Lung (tissue), 12 donors: ENCODE data around the gene RXRG. TPM values are rescaled to one million over a fixed set of nuclear protein-coding genes. Genes with fewer than 3 reads are reported as not detected.

ENCODE experiments used
- ATAC-seq: fragments of 200-7000 bp; cut with Tn5 transposase; one replicate; pipeline ENCODE4 v1.9.1; 2020; ENCODE audit warnings: moderate number of reproducible peaks; ENCODE audit not compliant: insufficient read depth, low FRiP score
- DNase-seq, 3 donors: peaks; one replicate each; pipeline ENCODE4 v3.0.0-alpha.2; 2013 to 2017
- H3K27ac ChIP-seq, 2 donors: one replicate each; pipeline ENCODE4 v1.5.1; 2013; ENCODE audit warnings: mild to moderate bottlenecking in 2 of 2, moderate library complexity in 2 of 2, control low read depth in 1 of 2, inconsistent platforms in 1 of 2, low read depth in 1 of 2, low read length in 1 of 2
- H3K27me3 ChIP-seq, 3 donors: one replicate each; pipeline ENCODE4 v1.5.1; 2013; ENCODE audit warnings: low read length in 2 of 3; ENCODE audit not compliant: control insufficient read depth in 3 of 3, insufficient read depth in 3 of 3
- H3K36me3 ChIP-seq, 4 donors: one replicate each; pipeline ENCODE4 v1.5.1; 2013; ENCODE audit warnings: low read length in 4 of 4, mild to moderate bottlenecking in 1 of 4, moderate library complexity in 1 of 4; ENCODE audit not compliant: control insufficient read depth in 4 of 4, insufficient read depth in 4 of 4
- H3K4me1 ChIP-seq, 5 donors: one replicate each; pipeline ENCODE4 v1.5.1; 2013; ENCODE audit warnings: low read length in 5 of 5, mild to moderate bottlenecking in 2 of 5, moderate library complexity in 1 of 5; ENCODE audit not compliant: control insufficient read depth in 5 of 5, insufficient read depth in 5 of 5
- H3K4me3 ChIP-seq: one replicate; pipeline ENCODE4 v1.5.1; 2013; ENCODE audit warnings: mild to moderate bottlenecking, control low read depth, moderate library complexity
- H3K9ac ChIP-seq, 2 donors: one replicate each; pipeline ENCODE4 v1.5.1; 2013; ENCODE audit warnings: low read length in 2 of 2, control low read depth in 1 of 2; ENCODE audit not compliant: insufficient read depth in 1 of 2
- H3K9me3 ChIP-seq, 4 donors: one replicate each; pipeline ENCODE4 v1.5.1; 2013; ENCODE audit warnings: low read length in 3 of 4, mild to moderate bottlenecking in 1 of 4, moderate library complexity in 1 of 4; ENCODE audit not compliant: control insufficient read depth in 4 of 4, insufficient read depth in 3 of 4
- CTCF ChIP-seq: IDR thresholded peaks from 2 replicates; pipeline ENCODE4 v1.5.1; 2012; ENCODE audit warnings: mild to moderate bottlenecking; ENCODE audit errors: control extremely low read depth, extremely low read depth
- WGBS, 2 donors: extraction: QIAGEN DNeasy Blood & Tissue Kit; methylation state at CpG; one replicate each; pipeline ENCODE4 v1.1.7; 2013; 5-methylcytosine and 5-hydroxymethylcytosine counted together
- polyA plus RNA-seq, 2 donors: library from polyadenylated mRNA; stranded (reverse); fragments of 200-250 nt; gene quantifications; one replicate each; pipeline ENCODE4 v1.2.1, GENCODE V29; 2013
- total RNA-seq, 2 donors: library from RNA; depleted of rRNA in 1 of 2; stranded (reverse); fragments of >200 nt in 1 of 2; gene quantifications; one replicate each; pipeline ENCODE4 v1.2.1, GENCODE V29; 2014 to 2021
- donor health status: control.
- donor health status: control.
- donor health status: Bipolar disorder and iron deficiency.
- donor health status: healthy.
- donor health status: DM: yes; HTN: yes; CAD: no.

Gene RXRG
- total and polyA plus RNA-seq, 4 donors, result 0.55 to 3.0 (median 1.7) TPM

GRCh38 chr1:165443539-165444311 lies 1.2 kb downstream of the RXRG start:
- DNase-seq, result peak; percentile 95 to 99 (median 98)
- H3K36me3 ChIP-seq, result no peaks in the 10 kb centered on the region
- TF ChIP-seq CTCF, result no peak
- H3K9ac ChIP-seq, result no peak overlapping the region
- H3K9me3 ChIP-seq, result no peaks in the 10 kb centered on the region
- WGBS, 2 donors, result 12% methylated on average over 8 of the region's 8 CpGs
- peak overlapping the region in 1 of 2 donors; percentile 70 for H3K27ac ChIP-seq
- ATAC-seq, result peak; percentile 23
- no peak overlapping the region for H3K4me3 ChIP-seq
- H3K4me1 ChIP-seq, result peaks cover 0 to 50% (median 16%) of the 10 kb centered on the region in 5 donors
- H3K27me3 ChIP-seq, result peaks cover 0 to 6% (median 0%) of the 10 kb centered on the region in 3 donors

- ATAC-seq, result no peak
- no peak overlapping the region for H3K27ac ChIP-seq
- TF ChIP-seq CTCF, result no peak
- no peaks in the 10 kb centered on the region for H3K36me3 ChIP-seq
- no peak overlapping the region for H3K9ac ChIP-seq
- DNase-seq, result no peak
- H3K9me3 ChIP-seq, result no peaks in the 10 kb centered on the region
- H3K27me3 ChIP-seq, result peaks cover 0 to 6% (median 0%) of the 10 kb centered on the region in 3 donors
- no peak overlapping the region for H3K4me3 ChIP-seq
- H3K4me1 ChIP-seq, result peaks cover 0 to 50% (median 16%) of the 10 kb centered on the region in 5 donors
Observed at GRCh38 chr1:165442653-165443052, 2.3 kb downstream of the RXRG start.

- 85 to 92% methylated on average over 3 of the region's 3 CpGs for WGBS, 2 donors
- Histone ChIP-seq H3K27me3 (peaks cover 0 to 6% (median 0%) of the 10 kb centered on the region in 3 donors), H3K27ac (no peak overlapping the region)
Observed at GRCh38 chr1:165442053-165442452, 2.9 kb downstream of the RXRG start.

More at GRCh38 chr1:165442053-165442452, 2.9 kb downstream of the RXRG start:
- no peak for DNase-seq
- no peak overlapping the region for H3K4me3 ChIP-seq
- TF ChIP-seq CTCF, result no peak
- peaks cover 0 to 50% (median 16%) of the 10 kb centered on the region in 5 donors for H3K4me1 ChIP-seq
- H3K36me3 ChIP-seq, result no peaks in the 10 kb centered on the region
- no peaks in the 10 kb centered on the region for H3K9me3 ChIP-seq
- ATAC-seq, result no peak
- no peak overlapping the region for H3K9ac ChIP-seq
